Activated T-cell treated with anti-CD3 and anti-CD28 coated beads for 4 hours (primary cell): ENCODE measurements around the gene ASTN2.

Source experiments
- DNase-seq: peaks from one replicate; pipeline ENCODE4 v3.0.0-alpha.2; 2020

ASTN2 gene

DNA sequence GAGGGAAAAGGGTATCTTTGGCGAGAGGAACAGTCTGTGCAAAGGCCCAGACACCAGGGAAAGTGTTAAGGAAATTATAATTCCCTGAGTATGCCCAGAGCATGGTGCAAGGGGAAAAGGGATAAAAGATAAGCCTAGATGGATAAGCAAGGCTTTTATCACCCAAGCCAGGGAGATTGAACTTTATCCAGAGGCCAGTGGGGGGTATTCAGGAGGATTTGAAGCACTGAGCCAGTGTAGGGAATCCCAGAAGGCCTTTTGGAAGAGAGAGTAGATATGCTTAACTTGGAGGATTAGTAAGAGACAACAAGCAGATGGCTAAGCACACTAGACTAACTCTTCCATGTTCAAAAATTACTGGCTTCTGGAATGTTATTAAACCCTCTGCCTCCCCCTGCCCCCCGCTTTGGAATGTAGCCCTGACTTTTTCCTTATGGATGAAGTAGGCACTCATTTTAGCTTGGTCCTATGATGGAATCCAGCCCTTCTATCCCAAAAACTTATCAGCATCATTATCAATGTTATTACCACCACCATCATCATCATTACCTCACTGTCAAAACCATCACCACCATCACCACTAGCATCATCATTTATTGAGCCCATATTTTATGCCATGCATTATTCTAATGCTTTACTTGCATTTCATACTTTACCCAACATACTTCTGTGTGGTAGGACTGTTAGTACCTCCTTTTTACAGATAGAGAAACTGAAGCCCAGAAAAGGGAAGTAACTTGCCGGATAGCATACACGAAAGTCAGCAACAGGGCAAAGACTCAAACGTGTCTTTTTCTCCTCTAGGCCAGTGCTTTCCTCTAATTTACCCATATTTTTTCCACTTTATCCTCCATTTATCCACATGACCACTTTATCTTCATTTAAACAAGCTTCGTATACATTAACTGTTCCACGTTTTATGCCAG is 1024.3 kb downstream of the ASTN2 start:
- DNase-seq: no peak

DNA sequence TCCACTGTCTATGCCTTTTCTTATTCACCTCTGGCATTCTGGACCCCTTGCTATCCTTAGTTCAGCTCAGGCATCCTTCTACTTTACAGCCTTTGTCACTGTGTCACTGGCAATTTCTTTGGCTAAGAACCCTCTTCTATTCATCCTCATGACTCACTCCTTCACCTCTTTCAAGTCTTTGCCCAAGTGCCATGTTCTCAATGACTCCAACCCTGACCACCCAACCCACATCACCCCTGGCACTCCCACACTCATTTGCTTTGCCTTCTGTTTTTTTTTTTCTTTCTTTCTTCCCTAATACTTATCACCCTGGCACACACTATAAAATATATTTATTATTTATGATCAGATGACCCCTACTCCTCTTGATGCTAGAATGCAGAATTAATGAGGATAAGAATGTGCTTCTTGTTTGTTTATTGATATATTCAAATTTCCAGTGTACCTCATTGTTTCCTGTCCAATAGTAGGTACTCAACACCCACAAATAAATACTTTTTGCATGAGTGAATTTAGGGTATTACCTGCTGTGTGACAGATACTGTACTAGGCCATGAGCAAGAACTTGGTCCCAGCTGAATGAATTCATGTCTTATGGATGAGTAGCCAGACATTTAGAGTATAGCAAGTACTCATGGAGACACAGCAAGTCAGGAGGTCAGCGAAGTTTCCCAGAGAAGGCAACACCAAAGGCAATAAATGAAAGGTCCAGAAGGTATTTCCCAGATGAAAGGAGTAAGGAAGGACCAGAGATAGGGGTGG is 1025.1 kb downstream of the ASTN2 start:
- DNase-seq: no peak

DNA sequence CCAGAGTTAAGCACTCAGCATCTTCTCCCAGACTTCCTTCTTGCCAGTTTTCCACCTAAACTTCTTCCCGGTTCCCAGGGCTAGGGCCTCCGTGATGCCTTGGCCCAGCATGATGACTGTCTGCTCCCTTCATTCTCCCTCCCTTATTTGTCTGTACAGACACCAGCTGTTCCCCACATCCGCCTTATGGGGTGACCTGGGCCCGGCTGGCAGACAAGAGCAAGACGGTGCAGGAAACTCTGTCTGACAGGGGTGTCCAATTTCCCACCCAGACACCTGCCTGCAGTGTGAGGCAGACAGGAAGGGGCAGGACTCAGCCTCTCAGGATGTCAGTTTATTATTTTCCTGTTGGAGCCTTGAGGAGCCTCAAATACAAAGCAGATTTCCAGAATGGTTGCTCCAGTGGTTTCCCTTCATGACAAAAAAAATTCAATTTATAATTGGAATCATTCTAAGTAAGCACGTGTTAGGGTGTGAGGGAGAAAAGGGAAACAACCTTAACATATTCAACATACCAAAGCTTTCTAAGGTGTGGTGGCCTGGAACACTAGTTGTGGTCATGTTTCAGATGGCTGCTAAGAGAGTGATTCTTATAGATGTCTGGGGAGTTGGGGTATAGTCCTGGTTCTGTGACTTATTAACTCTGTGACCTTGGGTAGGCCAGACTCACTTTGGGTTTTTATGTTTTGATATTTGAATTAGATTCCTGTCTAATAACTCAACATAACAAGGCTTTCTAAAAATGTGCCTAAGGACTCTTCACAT is 1026.7 kb downstream of the ASTN2 start:
- DNase-seq: no peak

GRCh38 chr9:116383936-116384335 is 1030.9 kb downstream of the ASTN2 start:
- DNase-seq: no peak

DNA sequence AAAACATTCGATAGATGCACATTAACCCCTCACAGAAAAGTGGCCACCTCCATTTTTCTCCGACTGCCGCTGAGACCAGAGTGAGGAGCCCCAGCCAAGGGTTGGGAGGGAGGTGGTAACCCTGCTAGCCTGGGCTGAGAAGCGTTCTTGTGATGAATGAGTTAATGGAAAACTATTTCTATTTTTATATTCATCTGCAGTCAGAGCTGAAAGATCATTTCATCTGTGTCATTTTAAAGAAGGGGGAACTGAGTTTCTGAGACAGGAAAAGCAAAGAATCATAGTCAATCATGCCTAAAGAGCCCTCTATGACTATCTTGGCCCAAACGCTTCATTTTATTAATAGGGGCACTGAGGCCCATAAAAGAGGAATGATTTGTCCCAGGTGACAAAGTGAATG is 1031.7 kb downstream of the ASTN2 start:
- DNase-seq: no peak

GRCh38 chr9:116382053-116382452 is 1032.8 kb downstream of the ASTN2 start:
- no peak for DNase-seq

GRCh38 chr9:116381350-116381749 is 1033.5 kb downstream of the ASTN2 start:
- DNase-seq: no peak

DNA sequence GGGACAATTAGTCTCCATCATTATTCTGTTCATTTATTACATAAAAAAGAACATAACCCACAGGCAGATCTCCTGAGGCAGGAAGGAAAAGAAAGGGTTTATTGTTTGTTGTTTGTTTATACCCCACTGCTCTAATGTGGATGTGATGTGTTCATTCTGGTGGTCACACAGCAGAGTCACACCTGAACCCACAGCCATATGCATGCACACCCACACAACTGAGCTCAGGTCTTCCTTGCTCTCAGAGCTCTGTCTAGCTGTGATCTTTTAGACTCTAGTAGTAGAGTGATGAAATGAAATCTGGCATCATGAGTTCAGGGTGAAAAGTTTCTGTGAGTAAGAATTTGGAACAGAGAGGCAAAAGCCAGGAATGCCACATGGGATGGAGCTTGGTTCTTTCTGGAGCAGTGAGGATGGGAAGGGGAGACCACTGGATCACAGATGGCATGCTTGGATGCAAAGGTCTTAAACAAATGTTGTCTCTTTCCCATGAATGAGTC is 1034.3 kb downstream of the ASTN2 start:
- DNase-seq: no peak

DNA sequence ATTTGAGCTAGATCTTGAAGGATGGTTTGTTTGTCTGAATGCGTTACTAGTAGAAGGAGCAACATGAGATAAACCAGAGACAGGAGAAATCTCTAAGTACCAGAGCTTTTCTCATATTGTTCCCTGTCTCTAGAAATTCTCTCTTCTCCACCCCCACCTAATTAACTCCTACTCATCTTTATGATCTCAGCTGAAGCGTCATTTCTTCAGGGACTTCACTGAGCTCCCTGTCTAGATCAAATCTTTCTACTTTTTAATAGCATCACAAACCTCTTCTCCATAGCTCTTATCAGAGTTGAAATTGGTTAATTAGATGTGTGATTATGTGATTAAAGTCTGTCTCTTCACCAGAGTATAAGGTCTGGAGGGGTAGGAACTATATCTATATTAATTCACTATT is 1035.0 kb downstream of the ASTN2 start:
- DNase-seq: no peak

DNA sequence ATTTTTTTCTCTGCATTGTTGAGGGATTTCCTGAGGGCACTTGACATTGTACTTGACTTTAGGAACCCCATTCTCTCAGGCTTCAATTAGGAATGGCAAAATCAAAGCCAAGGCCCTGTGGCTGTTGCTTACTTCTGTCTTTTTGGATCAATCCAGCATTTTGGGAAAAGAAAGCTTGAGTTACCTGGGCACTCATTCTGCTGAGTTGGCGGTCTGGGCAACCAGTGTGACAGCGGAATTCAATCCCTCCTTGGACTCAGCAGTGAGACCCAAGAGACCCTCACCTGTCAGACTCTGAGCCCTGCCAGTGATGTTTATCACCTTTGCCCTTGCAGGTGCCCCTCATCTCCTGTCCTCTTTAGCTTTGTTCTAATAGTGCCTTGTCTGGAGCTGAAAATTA is 1036.0 kb downstream of the ASTN2 start:
- DNase-seq: no peak

DNA sequence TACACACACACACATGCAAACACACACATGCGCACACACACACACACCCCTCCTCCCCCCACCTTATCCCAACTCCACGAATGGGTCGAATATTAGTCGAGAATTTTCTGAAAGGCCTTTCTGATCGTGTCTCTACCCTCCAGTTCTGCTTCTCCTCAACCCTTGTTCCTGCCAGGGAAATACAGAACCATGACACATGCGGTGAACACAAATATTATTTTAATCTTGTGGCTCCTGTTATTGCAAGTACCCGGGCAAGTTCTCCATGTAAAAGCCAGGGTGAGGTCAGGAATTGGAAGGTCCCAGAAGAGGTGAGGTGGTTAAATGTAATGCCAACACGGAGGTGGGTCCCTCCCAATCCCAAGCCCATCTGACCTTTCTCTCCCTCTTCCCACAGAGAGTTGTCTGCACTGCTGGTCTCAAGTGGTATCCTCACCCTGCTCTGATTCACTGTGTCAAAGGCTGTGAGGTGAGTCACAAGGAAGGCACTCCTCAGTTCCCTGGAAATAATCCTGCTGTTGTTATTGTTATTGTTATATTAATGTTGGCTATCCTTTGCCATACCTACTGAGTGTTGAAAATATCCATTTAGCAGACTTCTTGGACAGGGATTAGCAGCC is 1037.6 kb downstream of the ASTN2 start:
- DNase-seq: no peak
